Measurements from ENCODE around the gene KCNK4.

- TF ChIP-seq POLR2AphosphoS5 (IDR thresholded peaks at IDR 0.05; ENCODE audit: low read depth, low read length) (no peak), TAF1 (IDR thresholded peaks at IDR 0.05; ENCODE audit: borderline replicate concordance, insufficient read depth, low read length) (no peak)
These were observed 29.9 kb downstream of the KCNK4 start for GRCh38 chr11:64321026-64321425.

Measured in PFSK-1 (cell line).